Brain pericyte (primary cell): ENCODE results near the gene CT83.

Experiments used
- DNase-seq: peaks from one replicate; pipeline ENCODE4 v3.0.0-alpha.2; 2012; ENCODE audit warnings: low read depth, low spot score

Gene CT83

GRCh38 chrX:116462822-116463221 lies at the start of gene CT83:
Gene CT83, minus strand, starts transcription at chrX:116462976. Its CDS starts 120 bp downstream, at chrX:116462856.
- DNase-seq, result no peak

DNA sequence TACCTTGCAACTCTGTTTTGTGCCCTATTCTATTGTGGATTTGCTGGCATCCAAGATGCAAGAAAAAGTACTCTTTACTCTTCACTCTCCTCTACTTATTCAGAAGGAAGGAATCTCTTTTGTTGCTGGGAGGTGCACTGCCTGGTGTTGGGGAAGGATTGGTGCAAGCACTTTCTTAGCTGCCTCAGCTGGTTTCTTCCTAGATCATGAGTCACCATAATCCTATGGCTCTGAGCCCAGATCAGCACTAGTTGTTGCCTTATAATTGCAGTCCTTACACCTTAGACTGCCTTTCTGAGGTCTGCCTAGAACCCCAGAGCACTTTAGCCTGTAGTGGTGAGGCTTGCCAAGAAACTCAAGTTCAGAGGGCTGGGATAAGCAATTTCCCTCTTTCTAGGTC lies 37.0 kb upstream of the CT83 start:
- no peak for DNase-seq

DNA sequence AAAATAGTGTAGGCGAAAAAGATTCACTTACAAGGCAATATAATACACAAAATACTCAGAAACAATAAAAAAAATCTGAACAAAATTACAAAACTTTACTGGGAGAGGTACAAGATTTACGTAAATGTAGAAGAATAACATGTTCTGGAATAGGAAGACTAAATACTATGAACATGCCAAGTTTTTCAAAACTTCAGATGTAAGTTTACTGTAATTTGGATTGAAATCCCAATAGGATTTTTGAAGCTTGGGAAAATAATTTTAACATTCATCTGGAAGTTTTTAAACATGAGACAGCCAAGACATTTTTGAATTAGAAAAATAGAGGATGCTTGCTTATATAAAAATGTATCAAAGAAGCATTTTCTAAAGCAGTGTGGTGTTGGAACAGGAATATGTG lies 30.5 kb upstream of the CT83 start:
- DNase-seq, result no peak

DNA sequence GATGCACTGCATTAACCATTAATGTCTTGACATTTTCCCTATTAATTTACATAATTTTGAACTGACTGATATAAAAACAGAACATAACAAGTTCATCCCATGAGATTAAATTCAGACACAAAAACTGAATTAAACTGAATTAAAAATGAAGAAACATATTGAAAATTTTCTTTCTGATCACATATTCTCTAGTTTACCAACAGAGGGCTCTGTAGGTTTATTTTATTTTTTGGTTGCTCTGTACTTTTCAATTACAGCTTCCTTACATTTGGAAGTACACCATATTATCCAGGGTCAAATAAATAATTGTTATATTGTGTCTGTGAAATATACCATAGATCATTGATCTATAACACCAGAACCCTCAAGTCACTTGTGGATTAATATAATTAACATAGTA lies 27.3 kb upstream of the CT83 start:
- no peak for DNase-seq

GRCh38 chrX:116480059-116480458 lies 17.3 kb upstream of the CT83 start:
- DNase-seq, result no peak

DNA sequence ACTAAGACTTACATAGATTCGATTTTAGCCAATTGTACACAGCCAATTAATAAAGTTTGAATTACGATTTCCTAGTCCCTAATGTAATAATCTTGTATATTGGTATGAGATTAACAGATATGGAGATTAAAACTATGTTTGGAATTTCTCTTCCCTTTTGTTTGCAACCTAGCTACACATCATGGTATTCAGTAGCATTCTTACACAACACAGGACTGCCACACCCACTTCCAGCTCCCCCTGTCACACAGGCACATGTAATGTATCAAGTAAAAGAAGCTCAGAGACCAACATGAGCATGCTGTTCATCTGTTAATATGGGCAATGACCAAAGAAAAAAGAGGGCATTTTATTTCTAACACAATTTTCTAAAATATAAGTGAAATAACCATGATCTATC lies 13.6 kb downstream of the CT83 start:
- no peak for DNase-seq

DNA sequence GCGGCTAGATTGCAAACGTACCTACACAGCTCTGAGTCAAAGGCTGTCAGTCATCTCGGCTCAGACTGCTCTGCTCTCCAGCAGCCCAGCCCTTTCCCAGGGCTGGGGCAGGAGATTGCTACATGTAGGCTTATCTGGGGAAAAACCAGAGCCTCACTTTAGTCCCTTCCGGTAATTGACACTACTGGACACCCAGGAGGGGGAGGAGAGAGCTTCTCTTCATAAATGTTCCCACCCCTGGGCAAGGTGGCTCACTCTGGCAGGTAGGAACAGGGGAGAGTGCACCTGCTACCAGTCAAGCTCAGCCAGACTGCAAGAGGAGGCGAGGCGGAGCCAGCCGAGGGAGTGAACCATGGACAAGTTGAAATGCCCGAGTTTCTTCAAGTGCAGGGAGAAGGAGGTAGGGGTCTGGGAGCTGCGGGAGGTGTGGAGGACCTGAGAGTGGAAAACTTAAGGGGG lies 26.4 kb downstream of the CT83 start, which contains the start of gene SLC6A14:
Gene SLC6A14, plus strand, starts transcription at position 249 of the 459 bp plus-strand sequence. Its CDS starts 104 bp downstream, at position 353.
- DNase-seq, result no peak

DNA sequence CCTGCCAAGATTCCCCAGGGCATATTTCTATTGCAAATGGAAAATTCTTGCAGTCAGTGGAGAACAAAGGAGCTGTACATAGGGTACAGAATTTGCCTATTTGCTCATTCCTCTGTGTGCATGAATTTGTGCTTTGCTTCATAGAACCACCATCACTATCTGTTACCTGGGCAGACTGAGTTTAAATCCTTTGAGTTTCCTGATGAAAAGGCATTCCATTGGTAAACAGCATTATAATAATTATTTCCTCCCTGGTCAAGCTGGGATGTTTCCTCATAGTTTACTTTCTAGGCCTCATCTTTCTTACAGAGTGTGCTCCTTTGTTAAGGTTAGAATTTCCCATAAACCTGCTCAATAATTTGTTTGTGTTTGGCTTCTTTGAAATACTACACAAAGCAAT lies 27.2 kb downstream of the CT83 start:
- no peak for DNase-seq

- no peak for DNase-seq
Observed at GRCh38 chrX:116427978-116428377, 34.8 kb downstream of the CT83 start.

DNA sequence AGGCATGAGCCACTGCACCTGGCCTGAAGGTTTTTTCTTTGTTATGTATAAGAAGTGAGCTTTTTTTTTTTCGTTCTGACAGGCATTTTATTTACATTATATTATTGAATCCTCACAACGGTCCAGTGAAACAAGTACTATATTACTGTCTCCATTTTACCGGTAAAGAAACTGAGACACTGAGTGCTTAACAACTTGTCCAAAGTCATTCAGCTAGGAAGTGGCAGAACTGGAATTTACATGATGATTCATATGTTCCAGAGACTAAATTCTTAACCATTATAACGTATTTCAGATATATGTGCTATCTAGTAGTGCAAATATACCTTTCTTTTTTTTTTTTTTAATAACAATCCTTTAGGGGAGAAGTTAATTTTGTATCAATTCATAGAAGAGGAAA lies 44.8 kb downstream of the CT83 start:
- no peak for DNase-seq

GRCh38 chrX:116417214-116417613 lies 45.6 kb downstream of the CT83 start:
- DNase-seq, result no peak

DNA sequence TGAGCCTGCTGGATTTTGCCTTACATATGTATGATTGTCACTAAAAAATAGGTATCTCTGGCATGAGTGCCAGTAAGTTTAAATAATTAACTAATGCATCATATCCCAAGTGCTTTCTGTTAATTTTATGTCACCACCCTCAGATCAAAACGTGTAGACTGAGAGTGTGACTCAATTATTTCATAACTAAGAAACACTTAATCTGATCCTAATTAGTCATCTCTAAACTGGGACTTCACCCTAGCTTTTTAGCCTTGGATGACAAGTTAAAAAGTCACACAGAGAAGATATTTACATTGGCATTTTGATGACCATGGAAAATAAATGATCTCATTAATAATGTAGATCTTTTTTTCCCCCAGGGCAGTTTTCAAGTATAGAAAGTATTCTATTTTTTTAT lies 49.5 kb downstream of the CT83 start:
- no peak for DNase-seq
